Activated naive CD8-positive, alpha-beta T cell treated with anti-CD3 and anti-CD28 coated beads for 36 hours (primary cell): ENCODE results near the gene BDKRB2. TPM values are rescaled to one million over a fixed set of nuclear protein-coding genes. Genes with fewer than 3 reads are reported as not detected.

ENCODE experiments used
- DNase-seq: peaks from one replicate; pipeline ENCODE4 v3.0.0; 2021
- H3K27ac Mint-ChIP-seq: one replicate; pipeline ENCODE4 v1.8.0; 2022; ENCODE audit warnings: mild to moderate bottlenecking, moderate library complexity, mixed read lengths
- H3K27me3 Mint-ChIP-seq: one replicate; pipeline ENCODE4 v1.8.0; 2022; ENCODE audit warnings: mild to moderate bottlenecking, mixed read lengths
- H3K36me3 Mint-ChIP-seq: one replicate; pipeline ENCODE4 v1.8.0; 2021; ENCODE audit warnings: mild to moderate bottlenecking, mixed read lengths
- H3K4me1 Mint-ChIP-seq: one replicate; pipeline ENCODE4 v1.8.0; 2021; ENCODE audit warnings: mixed read lengths
- H3K4me3 Mint-ChIP-seq: one replicate; pipeline ENCODE4 v1.8.0; 2022; ENCODE audit warnings: mild to moderate bottlenecking, moderate library complexity, mixed read lengths
- H3K9me3 Mint-ChIP-seq: one replicate; pipeline ENCODE4 v1.8.0; 2022; ENCODE audit warnings: mixed read lengths
- total RNA-seq, 2 experiments: library from RNA; stranded (reverse); gene quantifications; one replicate each; pipeline ENCODE4 v1.2.3, GENCODE V29; 2021

The BDKRB2 gene
- not detected for total RNA-seq

DNA sequence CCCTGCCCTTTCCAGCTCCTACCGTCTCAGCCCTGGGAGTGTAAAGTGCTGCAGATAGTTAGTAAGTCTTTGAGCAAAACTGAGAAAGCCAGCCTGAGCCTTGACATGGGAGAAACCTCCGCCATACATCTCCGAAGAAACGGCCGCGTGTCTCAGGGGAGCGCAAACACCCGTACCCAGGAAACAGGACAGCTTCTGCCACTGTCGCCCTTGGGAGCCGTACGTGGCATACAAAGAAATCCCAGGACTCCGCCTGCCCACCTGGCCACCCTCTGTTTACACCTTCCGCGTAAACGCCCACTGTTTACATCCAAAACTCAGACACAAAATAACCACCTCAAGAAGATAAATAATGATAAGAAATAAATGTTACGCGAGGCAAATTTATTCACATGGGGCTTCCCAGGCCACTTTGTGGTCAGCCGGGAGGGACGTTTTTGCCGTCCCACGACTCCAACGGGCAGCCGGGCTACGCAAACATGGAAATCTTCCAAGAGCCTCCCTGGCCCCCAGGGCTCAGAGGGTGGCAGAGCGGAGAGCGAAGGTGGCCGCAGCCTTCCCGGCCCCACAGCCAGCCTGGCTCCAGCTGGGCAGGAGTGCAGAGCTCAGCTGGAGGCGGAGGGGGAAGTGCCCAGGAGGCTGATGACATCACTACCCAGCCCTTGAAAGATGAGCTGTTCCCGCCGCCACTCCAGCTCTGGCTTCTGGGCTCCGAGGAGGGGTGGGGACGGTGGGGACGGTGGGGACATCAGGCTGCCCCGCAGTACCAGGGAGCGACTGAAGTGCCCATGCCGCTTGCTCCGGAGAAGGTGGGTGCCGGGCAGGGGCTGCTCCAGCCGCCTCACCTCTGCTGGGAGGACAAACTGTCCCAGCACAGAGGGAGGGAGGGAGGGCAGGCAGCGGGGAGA, at the start of gene BDKRB2:
Gene BDKRB2 (plus strand): TSS at position 689 of the 908 bp plus-strand sequence. CDS start 32,269 bp downstream, outside the sequence.
- H3K36me3 Mint-ChIP-seq, result no peaks in the 10 kb centered on the region
- H3K27me3 Mint-ChIP-seq, result peaks cover 55% of the 10 kb centered on the region
- no peaks in the 10 kb centered on the region for H3K9me3 Mint-ChIP-seq
- no peak within 1 kb of the TSS for H3K4me3 Mint-ChIP-seq
- H3K4me1 Mint-ChIP-seq, result peaks cover 9% of the 10 kb centered on the region
- DNase-seq, result peak; percentile 9
- no peak within 1 kb of the TSS for H3K27ac Mint-ChIP-seq

GRCh38 chr14:96154900-96155299, 49.7 kb upstream of the BDKRB2 start:
- no peak overlapping the region for H3K4me3 Mint-ChIP-seq
- H3K9me3 Mint-ChIP-seq, result no peaks in the 10 kb centered on the region
- H3K27me3 Mint-ChIP-seq, result peaks cover 1% of the 10 kb centered on the region
- H3K36me3 Mint-ChIP-seq, result no peaks in the 10 kb centered on the region
- no peak overlapping the region for H3K27ac Mint-ChIP-seq
- no peak for DNase-seq
- no peaks in the 10 kb centered on the region for H3K4me1 Mint-ChIP-seq

- no peak overlapping the region for H3K4me3 Mint-ChIP-seq
- no peaks in the 10 kb centered on the region for H3K4me1 Mint-ChIP-seq
- no peaks in the 10 kb centered on the region for H3K36me3 Mint-ChIP-seq
- H3K9me3 Mint-ChIP-seq, result no peaks in the 10 kb centered on the region
- H3K27ac Mint-ChIP-seq, result no peak overlapping the region
- DNase-seq, result no peak
- H3K27me3 Mint-ChIP-seq, result no peaks in the 10 kb centered on the region
Measured at GRCh38 chr14:96156804-96157760, 47.6 kb upstream of the BDKRB2 start.

GRCh38 chr14:96158735-96159134, 45.9 kb upstream of the BDKRB2 start:
- no peaks in the 10 kb centered on the region for H3K9me3 Mint-ChIP-seq
- no peak for DNase-seq
- no peak overlapping the region for H3K4me3 Mint-ChIP-seq
- H3K4me1 Mint-ChIP-seq, result no peaks in the 10 kb centered on the region
- H3K27ac Mint-ChIP-seq, result no peak overlapping the region
- H3K27me3 Mint-ChIP-seq, result no peaks in the 10 kb centered on the region
- no peaks in the 10 kb centered on the region for H3K36me3 Mint-ChIP-seq

DNA sequence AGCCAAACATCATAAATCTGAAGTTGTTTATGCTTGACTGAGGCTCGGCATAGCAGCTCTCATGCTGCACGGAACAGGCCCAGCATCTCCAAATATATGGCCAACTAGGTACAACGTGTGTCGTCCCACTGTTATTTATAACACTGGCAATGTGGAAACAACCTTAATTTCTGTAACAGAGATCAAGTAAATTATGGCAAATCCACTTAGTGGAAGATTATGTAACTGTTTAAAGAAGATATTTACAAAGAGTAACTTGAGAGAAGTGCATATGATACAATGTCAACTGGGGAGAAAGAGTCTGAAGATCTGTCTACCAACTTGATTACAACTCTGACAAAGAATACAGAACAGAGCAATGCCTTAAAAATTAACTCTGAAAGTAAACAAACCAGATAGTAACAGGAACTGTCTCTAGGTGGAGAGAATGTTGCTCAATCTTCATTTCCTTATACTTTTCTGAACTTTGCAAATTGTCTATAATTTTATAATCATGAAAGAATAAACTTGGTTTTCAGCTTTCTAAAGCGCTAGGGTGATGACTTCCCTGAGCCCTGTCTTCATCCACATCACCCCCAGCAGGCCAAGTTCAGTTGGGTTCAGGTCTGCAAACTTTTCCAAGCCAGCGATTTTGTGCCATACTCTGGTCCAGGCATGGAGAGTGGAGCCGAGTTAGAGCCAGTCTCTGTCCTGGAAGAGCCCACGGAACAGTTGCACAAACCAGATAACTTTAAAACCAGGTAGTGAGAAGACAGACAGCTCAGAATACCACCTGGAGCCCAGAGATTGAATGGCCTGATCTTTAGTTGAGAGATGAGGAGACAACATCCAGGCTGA, 44.3 kb upstream of the BDKRB2 start:
- H3K4me1 Mint-ChIP-seq, result no peaks in the 10 kb centered on the region
- no peak overlapping the region for H3K4me3 Mint-ChIP-seq
- DNase-seq, result no peak
- no peak overlapping the region for H3K27ac Mint-ChIP-seq
- H3K9me3 Mint-ChIP-seq, result no peaks in the 10 kb centered on the region
- no peaks in the 10 kb centered on the region for H3K36me3 Mint-ChIP-seq
- no peaks in the 10 kb centered on the region for H3K27me3 Mint-ChIP-seq

DNA sequence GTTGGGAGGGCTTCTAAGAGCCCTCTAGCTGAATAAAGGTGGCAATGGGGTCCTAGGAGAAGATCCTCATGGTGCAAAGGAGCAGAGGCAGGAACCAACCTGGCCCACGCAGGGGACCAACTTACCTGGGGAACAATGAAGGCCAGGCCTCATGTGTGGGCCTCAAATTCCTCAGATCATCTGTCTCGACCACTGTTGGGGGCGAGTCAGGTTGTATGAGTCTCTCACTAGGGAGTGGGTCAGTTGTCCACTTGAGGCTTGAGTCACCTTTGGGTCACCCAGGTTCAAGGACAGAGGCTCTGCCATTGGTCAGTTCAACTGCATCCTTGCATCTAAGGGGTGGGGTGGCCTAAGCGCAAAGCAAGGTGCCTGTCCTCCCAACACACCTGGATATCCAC, 43.7 kb upstream of the BDKRB2 start:
- Mint-ChIP-seq H3K27me3 (no peaks in the 10 kb centered on the region), H3K36me3 (no peaks in the 10 kb centered on the region), H3K9me3 (no peaks in the 10 kb centered on the region), H3K27ac (no peak overlapping the region), H3K4me3 (no peak overlapping the region), H3K4me1 (no peaks in the 10 kb centered on the region)
- no peak for DNase-seq

GRCh38 chr14:96161636-96162035, 43.0 kb upstream of the BDKRB2 start:
- no peaks in the 10 kb centered on the region for H3K36me3 Mint-ChIP-seq
- no peaks in the 10 kb centered on the region for H3K9me3 Mint-ChIP-seq
- H3K4me3 Mint-ChIP-seq, result no peak overlapping the region
- DNase-seq, result no peak
- no peak overlapping the region for H3K27ac Mint-ChIP-seq
- no peaks in the 10 kb centered on the region for H3K4me1 Mint-ChIP-seq
- peaks cover 4% of the 10 kb centered on the region for H3K27me3 Mint-ChIP-seq

DNA sequence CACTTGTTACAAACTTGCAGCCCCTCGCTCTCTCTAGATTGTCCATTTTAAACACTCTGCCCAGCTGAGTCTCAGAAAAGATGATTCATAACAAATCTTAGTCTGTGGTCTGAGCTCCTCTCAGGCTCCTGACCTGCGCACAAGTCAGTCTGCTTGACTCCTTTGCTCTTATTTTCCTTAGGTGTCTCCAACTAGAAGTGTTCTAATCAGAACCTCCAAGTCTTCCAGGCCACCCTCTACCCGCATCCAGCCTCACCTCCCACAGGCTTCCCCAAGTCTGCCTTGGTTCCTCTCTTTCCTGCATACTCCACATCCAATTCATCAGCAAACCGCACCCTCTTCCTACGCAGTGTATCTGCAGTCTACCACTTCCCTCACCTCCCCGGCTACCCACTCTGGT, 42.4 kb upstream of the BDKRB2 start:
- no peak overlapping the region for H3K4me3 Mint-ChIP-seq
- H3K9me3 Mint-ChIP-seq, result no peaks in the 10 kb centered on the region
- peaks cover 4% of the 10 kb centered on the region for H3K27me3 Mint-ChIP-seq
- DNase-seq, result no peak
- no peaks in the 10 kb centered on the region for H3K4me1 Mint-ChIP-seq
- no peaks in the 10 kb centered on the region for H3K36me3 Mint-ChIP-seq
- H3K27ac Mint-ChIP-seq, result no peak overlapping the region

GRCh38 chr14:96162741-96163140, 41.9 kb upstream of the BDKRB2 start:
- H3K27me3 Mint-ChIP-seq, result peaks cover 4% of the 10 kb centered on the region
- no peaks in the 10 kb centered on the region for H3K9me3 Mint-ChIP-seq
- H3K27ac Mint-ChIP-seq, result no peak overlapping the region
- H3K36me3 Mint-ChIP-seq, result no peaks in the 10 kb centered on the region
- no peaks in the 10 kb centered on the region for H3K4me1 Mint-ChIP-seq
- no peak overlapping the region for H3K4me3 Mint-ChIP-seq
- DNase-seq, result no peak

DNA sequence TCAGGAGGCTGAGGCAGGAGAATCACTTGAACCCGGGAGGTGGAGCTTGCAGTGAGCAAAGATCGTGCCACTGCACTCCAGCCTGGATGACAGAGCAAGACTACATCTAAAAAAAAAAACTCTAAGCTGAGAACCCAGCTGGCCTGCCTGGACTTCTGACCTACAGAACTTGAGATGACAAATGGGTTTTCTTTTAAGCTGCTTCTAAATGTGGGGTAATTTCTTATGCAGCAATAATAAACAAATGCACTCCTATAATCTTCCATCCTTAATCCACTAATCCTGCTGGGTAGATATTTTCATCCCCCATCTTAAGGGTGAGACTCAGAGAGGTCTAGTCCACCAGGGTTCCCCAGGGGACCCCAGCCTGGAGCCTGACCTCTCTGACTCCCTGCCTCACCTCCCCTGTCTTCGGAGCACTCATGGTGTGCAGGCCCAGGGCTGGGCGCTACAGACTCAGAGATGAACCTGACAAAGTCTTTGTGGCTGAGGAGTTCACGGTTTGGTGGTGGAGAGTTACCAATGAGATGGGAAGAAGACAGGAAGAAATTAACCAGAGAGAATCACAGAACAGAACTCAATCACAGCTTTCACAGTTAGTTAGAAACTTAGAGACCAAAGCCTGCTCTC, 39.7 kb upstream of the BDKRB2 start:
- H3K27me3 Mint-ChIP-seq, result peaks cover 4% of the 10 kb centered on the region
- H3K4me3 Mint-ChIP-seq, result no peak overlapping the region

GRCh38 chr14:96165493-96166436, 38.9 kb upstream of the BDKRB2 start:
- H3K4me1 Mint-ChIP-seq, result no peaks in the 10 kb centered on the region
- H3K27ac Mint-ChIP-seq, result no peak overlapping the region
- DNase-seq, result no peak
- peaks cover 4% of the 10 kb centered on the region for H3K27me3 Mint-ChIP-seq
- no peaks in the 10 kb centered on the region for H3K36me3 Mint-ChIP-seq
- no peaks in the 10 kb centered on the region for H3K9me3 Mint-ChIP-seq
- no peak overlapping the region for H3K4me3 Mint-ChIP-seq

More for the DNA sequence above, 39.7 kb upstream of the BDKRB2 start:
- Mint-ChIP-seq H3K4me1 (no peaks in the 10 kb centered on the region), H3K36me3 (no peaks in the 10 kb centered on the region), H3K9me3 (no peaks in the 10 kb centered on the region), H3K27ac (no peak overlapping the region)
- DNase-seq, result no peak

- no peak overlapping the region for H3K4me3 Mint-ChIP-seq
- DNase-seq, result no peak
- no peaks in the 10 kb centered on the region for H3K9me3 Mint-ChIP-seq
- peaks cover 4% of the 10 kb centered on the region for H3K27me3 Mint-ChIP-seq
- H3K36me3 Mint-ChIP-seq, result no peaks in the 10 kb centered on the region
- no peaks in the 10 kb centered on the region for H3K4me1 Mint-ChIP-seq
- no peak overlapping the region for H3K27ac Mint-ChIP-seq
Measured at GRCh38 chr14:96166461-96167223, 38.0 kb upstream of the BDKRB2 start.
